SK-MEL-5 (cell line): ENCODE results near the gene CCDC87. TPM values are rescaled to one million over a fixed set of nuclear protein-coding genes. Genes with fewer than 3 reads are reported as not detected.
"Not testable (repeated sequence)": the region's sequence is repeated elsewhere in the genome, so short reads cannot be mapped to it uniquely, and the experiment has no call there.

Experiments
- DNase-seq: peaks from one replicate; pipeline ENCODE4 v3.0.0-alpha.2; 2016; ENCODE audit warnings: low read depth, low spot score
- in situ Hi-C: cut with HindIII; loops from 2 replicates; pipeline ENCODE4 v1.10.0; 2016; ENCODE audit warnings: low sequenced_read_pairs, high pct_unique_total_duplicates, low pct_unique_long_range_greater_than_20kb
- total RNA-seq: library from RNA; depleted of rRNA; stranded (reverse); fragments of >200 nt; shearing (Covaris generic); gene quantifications from 2 replicates; pipeline ENCODE4 v1.2.3, GENCODE V29; 2014

CCDC87 gene
- total RNA-seq, 1 experiment from 2014 or later: 0.24 TPM

DNA sequence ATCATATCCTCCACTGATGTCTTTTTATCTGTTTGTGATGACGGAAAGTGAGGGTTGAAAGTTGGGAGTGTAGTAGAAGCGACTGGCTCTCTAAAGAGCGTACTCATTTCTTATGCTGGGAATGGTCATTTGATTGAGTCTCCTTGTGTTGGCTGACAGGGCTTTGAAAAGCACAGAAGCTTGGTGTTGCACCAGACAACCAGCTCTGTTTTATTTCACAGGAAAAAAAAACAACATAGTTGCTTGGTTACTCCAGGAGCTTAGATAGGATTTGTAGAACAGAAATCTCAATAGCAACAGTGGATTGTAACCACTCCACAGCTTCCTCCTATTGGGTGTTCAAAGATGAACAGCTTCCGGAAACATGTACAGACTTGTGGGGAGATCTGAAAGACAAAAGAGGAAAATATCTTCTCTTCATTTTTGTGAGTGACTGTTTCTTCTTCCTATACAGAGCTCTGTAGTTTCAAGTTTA lies 26.3 kb upstream of the CCDC87 start:
- no peak for DNase-seq
- in situ Hi-C loops: no loop called here

DNA sequence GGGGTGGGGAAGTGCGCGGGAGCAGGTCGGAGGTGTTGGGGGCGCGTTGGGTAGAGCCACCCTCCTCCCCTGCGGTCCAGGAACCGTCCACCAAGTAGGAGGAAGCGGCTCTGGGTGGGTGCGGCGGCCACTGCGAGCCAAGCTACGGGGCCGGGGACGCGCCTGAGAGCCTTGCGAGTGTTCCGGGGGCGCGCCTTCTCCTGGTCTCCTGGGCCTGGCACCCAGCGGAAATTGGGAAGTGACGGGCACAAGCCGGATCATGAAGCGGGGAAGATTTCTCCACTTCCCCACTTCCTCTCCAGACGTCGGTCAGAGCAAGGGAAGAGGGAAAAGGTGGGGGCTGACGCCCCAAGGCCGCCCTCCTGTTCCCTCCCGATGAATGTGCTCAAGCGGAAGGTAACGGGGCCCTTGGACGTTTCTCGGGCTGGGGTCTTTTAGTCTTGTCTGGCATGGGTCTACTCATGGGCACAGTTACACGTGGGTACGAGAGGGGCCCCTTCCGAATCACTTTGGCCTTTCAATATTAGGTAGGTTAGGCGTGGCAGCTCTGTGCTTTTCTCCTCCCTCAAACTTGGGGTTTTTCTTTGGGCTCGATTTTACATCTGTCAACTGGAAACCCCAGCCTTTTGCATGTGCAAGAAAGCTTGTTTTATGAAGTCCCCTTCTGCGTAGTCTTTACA lies 24.4 kb upstream of the CCDC87 start:
- in situ Hi-C loops: no loop called here
- DNase-seq: peak; percentile 55

DNA sequence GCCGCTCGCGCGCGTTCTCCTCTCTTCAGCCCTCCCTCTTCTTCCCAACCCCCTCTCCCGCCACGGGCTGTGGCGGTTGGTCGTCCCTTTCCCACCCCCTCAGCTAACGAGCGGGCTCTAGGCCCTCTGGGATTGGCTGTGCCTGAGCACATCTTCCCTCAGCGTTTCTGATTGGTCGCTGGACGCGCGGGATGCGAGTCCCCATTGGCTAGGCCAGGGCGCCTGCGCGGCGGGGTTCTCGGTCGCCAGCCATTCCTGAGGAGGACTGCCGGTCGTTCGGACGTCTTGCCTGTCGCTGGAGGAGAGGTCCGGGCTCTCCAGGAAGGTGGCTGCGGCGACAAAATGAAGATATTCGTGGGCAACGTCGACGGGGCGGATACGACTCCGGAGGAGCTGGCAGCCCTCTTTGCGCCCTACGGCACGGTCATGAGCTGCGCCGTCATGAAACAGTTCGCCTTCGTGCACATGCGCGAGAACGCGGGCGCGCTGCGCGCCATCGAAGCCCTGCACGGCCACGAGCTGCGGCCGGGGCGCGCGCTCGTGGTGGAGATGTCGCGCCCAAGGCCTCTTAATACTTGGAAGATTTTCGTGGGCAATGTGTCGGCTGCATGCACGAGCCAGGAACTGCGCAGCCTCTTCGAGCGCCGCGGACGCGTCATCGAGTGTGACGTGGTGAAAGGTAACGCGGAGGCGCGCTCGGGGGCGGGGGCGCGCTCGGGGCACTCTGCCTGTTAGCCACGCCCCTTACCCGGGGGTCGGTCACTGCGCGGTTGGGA lies 23.7 kb upstream of the CCDC87 start, which contains the start of gene RBM14:
Gene RBM14, plus strand, starts transcription at position 252 of the 776 bp plus-strand sequence. Its CDS starts 91 bp downstream, at position 343.
- DNase-seq: peak; percentile 98

DNA sequence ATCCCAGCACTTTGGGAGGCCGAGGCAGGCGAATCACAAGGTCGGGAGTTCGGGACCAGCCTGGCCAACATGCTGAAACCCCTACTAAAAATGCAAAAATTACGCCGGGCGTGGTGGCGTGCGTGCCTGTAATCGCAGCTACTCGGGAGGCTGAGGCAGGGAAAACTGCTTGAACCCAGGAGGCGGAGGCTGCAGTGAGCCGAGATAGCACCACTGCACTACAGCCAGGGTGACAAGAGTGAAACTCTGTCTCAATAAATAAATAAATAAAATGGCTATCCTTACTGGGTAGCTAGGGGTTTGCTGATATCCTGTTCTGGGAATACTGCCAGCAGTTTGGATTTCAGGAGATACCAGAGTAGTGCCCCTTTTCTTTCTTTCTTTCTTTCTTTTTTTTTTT lies 21.2 kb upstream of the CCDC87 start:
- in situ Hi-C loops: no loop called here
- no peak for DNase-seq

More for the DNA sequence above, 23.7 kb upstream of the CCDC87 start, which contains the start of gene RBM14:
- in situ Hi-C loops: no loop called here

DNA sequence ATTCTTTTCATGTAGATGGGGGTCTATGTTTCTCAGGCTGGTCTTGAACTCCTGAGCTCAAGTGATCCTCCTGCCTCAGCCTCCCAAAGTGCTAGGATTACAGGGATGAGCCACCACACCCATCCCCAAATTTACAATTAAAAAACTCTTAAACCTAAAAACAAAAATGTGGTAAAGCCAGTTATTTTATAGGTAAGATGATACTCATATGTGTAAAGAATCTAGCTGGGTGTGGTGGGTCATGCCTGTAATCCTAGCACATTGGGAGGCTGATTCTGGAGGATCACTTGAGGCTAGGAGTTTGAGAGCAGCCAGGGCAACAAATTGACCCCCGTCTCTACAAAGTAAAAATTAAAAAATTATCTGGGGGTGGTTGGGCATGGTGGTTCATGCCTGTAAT lies 19.6 kb upstream of the CCDC87 start:
- in situ Hi-C loops: no loop called here
- DNase-seq: no peak

DNA sequence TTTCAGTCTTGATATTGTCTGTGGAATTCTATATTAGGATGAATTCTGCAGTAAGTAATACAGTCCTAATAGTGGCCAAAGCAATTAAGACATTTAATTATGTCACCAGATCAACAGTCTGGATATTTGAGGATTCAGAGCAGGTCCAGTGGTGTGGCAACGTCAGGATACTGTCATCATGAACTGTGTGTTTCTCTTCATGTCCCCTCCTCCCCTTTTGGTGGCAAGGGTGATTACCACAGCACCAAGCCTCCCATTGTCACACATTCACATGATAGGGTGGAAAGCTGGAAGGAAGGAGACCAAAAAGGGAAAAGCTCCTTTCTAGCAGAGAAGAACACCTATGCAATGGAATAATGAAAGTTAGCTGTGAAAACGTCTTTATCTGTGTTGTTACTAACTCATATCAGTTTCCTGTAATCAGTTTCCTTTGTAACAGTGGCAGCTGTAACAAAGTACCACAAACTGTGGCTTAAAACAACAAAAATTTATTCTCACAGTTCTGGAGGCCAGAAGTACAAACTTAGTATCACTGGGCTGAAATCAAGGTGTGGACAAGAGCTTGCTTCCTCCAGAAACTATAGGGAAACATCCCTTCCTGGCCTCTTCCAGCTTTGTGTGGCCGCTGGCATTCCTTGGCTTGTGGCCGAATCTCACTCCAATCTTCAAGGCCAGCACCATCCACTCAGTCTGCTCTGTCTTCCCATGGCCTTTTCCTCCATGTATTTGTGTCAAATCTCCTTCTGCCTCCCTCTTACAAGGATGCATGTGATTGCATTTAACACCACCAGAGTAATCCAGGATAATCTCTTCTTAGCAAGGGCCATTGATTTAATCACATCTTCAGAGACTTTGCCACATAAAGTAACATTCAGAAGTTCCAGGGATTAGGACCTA lies 17.1 kb upstream of the CCDC87 start:
- DNase-seq: no peak
- in situ Hi-C loops: no loop called here

DNA sequence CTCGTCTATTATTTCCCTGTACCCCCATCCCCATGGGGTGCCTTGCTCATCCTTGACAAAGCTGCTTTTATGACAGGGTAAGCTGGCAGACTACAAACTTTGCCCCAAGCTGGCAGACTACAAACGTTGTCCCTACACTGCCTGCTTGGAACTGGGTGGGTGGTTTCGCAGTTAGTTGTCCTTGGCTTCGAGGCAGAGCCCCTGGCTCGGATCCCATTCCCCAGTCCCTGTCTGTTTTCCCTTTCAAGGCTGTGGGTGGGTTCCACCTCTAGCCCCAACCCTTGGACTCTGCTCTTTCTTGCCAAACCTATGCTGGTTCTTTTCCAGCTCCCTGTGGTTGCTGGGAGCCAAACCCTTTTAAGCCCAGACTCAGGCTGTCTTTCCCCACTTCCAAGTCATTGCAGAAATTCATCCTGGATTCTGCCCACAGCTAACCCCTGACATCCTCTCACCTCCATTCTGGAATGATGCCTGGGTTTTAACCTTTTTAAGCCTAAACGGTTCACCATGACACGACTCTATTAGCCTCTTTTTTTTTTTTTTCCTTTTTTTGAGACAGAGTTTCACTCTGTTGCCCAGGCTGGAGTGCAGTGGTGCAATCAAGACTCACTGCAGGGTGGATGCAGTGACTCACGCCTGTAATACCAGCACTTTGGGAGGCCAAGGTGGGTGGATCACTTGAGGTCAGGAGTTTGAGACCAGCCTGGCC lies 14.4 kb upstream of the CCDC87 start:
- in situ Hi-C loops: no loop called here
- DNase-seq: no peak

DNA sequence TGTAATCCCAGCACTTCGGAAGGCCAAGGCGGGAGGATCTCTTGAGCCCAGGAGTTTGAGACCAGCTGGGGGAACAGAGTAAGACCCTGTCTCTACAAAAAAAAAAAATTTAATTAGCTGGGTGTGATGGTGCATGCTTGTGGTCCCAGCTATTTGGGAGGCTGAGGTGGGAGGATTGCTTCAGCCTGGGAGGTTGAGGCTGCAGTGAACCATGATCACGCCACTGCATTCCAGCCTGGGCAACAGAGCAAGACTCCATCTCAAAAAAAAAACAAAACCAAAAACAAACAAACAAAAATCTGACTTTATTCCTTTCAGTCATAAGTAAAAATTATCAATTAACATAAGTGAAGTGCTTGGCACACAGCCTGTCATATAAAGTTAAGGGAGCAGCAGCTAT lies 13.7 kb upstream of the CCDC87 start:
- DNase-seq, in situ Hi-C loops: not testable (repeated sequence)

DNA sequence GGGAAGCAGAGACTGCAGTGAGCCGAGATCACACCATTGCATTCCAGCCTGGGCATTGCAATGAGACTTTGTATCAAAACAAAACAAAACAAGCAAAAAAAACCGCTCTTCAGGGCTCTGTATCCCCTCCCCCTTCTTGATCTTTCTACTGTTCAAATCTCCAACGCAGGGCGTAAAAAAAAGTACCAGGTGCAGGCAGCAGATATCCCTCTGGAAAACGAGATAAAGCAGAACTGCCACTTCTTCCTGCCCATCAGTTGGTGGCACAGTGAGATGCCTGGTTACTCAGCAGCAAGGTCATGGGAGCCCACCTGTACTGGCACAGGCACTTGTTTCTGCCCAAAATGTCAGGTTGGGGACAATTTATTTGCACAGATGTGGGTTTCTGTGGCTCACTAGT lies 11.3 kb upstream of the CCDC87 start:
- in situ Hi-C loops: no loop called here
- no peak for DNase-seq

DNA sequence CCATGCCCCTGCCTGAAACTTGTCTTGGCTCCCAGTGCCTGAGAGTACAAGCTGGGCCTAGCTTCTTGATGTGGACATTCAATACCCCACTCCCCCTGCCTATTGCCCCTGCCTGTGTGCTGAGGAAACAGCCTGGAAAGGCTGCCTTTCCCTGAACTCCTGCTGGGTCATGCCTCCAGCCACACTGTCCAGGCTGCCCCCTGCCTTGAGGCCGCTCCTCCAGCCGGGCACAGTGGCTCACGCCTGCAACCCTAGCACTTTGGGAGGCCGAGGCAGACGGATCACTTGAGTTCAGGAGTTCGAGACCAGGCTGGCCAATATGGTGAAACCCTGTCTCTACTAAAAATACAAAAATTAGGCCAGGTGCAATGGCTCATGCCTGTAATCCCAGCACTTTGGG lies 10.2 kb upstream of the CCDC87 start:
- in situ Hi-C loops: no loop called here
- DNase-seq: no peak

DNA sequence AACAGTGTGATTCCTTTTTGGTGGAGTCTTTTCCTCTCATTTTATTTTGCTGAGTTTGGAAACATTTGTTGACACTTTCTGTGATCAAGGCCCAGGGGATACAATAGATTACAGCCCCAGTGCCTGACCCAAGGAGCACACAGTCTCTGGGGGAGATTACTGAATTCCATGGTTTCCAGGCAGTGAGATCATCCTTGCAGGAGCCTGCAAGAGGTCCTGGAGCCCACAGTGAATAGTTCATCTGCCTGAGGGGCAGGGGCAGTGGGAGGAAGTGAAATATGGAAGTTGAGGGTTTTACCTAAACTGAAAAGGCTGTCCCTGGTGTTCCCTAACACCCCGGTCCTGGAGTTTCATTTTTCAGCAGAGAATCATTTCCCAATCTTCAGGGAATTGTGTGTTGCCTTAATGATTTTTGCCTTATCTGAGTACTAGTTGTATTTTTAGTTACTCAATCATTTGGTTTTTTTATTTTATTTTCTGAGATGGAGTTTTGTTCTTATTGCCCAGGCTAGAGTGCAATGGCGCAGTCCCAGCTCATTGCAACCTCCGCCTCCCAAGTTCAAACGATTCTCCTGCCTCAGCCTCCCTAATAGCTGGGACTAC lies 7.9 kb upstream of the CCDC87 start:
- in situ Hi-C loops: no loop called here
- no peak for DNase-seq

DNA sequence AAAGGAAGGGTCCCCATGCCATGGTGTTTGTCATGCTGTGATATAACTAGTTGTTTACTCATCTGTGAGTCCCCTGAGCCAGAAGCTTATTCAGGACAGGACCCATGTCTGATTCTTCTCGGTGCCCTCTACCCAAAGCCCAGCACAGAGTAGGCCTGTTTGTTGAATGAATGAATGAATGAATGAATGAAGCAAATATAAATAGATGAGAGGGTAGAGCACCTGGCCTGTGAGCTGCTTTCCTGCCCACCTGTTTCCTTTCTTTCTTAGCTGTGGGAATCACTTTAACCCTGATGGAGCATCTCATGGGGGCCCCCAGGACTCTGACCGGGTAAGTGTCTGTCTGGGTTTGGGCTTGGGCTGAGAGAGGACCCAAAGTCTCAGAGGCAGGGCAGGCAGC lies 7.4 kb upstream of the CCDC87 start:
- in situ Hi-C loops: no loop called here
- no peak for DNase-seq

DNA sequence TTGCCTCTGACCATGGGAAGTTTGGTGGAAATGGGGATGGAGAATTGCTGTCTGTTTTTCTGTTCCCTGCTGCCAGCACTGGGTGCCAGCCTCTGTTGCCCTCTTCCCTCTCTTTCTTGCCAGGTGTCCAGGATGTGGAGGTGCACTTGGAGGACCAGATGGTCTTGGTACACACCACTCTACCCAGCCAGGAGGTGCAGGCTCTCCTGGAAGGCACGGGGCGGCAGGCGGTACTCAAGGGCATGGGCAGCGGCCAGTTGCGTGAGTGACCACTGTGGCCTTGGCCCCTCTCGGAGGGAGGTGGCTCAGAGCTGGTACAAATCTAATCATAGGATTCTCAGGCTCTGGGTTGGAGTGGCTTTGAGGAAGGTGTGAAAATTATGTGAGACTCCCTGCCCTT lies 6.1 kb upstream of the CCDC87 start:
- in situ Hi-C loops: no loop called here

DNA sequence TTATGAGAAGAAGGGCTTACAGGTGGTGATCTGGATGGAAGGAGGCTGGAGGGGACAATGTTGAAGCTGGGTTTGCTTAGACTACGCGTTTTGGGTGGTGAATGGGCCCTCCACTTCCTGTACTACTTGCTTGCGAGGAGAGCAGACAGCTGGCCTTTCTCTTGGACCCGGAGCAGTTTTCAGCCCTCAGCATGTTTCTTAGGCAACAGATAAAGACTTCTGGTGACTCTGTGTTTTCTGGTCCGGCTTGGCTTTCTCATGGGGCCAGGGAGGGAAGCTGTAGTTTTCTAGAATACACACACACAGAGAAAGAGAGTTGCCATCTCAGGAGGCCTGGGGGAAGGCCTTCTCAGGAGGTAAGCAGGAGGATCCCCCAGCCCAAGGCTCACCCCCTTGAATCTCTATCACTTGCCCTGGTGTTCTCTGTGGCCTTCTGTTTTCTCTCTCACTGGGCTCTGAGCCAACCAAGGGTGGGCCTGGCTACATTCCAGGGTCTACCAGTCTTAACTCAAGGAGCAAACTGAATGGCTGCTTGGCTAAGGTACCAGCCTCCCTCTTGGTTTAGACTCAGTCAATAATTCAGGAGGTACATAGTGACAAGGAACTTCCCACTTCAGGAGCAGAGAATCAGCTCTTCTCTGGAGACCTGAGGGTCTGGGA lies 2.5 kb upstream of the CCDC87 start:
- in situ Hi-C loops: no loop called here
- peak; percentile 18 for DNase-seq

More for the DNA sequence above, 6.1 kb upstream of the CCDC87 start:
- DNase-seq: no peak

DNA sequence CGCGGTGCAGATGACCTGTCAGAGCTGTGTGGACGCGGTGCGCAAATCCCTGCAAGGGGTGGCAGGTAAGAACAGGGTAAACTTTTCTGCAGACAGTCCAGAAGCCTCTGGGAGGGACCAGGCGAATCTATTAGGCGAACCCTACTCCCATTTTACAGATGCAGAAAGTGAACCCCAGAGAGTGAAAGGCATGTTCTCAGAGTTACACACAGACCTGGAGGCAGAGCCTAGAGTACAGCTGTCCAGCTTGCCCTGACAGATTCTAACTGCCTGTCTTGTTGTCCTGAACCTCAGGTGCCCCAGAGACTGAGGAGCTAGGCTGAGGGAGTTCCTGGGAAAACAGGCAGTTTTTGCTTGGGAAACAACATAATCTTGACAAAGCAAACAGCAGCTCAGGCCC lies 787 bp upstream of the CCDC87 start:
- in situ Hi-C loops: no loop called here
- DNase-seq: no peak

DNA sequence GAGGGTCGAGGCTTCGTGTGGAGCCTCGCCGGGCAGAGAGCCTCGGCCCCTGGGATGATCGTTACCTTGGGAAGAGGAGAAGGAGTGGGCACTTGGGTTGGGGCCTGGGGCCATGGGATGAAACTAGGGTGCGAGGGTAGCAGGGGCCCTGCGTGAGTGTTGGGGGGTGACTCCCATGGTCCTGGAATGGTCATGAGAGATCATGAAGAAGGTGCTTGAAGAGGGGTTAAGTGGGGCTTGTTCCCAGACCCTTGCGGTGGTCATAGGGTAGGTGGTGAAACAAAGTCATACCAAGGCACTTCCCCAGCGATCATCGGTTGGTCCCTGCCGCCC lies 406 bp upstream of the CCDC87 start:
- in situ Hi-C loops: no loop called here
- DNase-seq: no peak

DNA sequence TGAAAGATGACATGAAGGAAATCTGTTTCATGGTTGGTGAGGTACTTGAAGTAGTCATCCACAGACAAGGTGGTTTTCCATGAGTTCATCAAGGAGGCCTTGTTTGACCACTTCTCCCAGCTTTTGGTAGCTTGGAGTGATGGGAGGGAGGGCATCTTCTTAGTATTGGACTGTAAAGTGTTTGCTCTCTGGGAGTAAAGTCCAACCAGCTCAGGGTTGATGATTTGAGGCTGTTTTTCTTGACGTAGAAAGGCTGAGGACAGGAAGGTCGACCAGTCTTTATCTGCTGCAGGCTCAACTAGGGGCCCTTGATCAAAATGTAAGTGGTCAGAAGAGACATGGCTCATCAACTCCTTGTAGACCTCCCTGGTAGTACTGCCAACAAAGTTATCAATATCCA lies 1.7 kb downstream of the CCDC87 start:
- DNase-seq: no peak
- in situ Hi-C loops: no loop called here
